H1 (cell line): ENCODE data around the gene TMEM198. TPM values are rescaled to one million over a fixed set of nuclear protein-coding genes. Genes with fewer than 3 reads are reported as not detected.
A peak's percentile ranks its signal among the peaks of the same experiment; 100 is the strongest.

Source experiments
- CTCF ChIA-PET: fragments of 300-600 bp; sonication (Branson Sonifier 250); formaldehyde crosslinking; loops from one replicate; lab custom pipeline; 2021; ENCODE audit not compliant: partially characterized antibody; lab: Charles Lee
- POLR2A ChIA-PET: fragments of 300-600 bp; sonication (Branson Sonifier 250); formaldehyde crosslinking; loops from one replicate; lab custom pipeline; 2021; ENCODE audit warnings: inconsistent platforms; ENCODE audit not compliant: partially characterized antibody; lab: Charles Lee
- DNase-seq, 2 experiments: peaks; one replicate each; pipeline versions ENCODE4 v3.0.0 to v3.0.0-alpha.2; 2010 to 2022; ENCODE audit warnings: low spot score in 2 of 2, low read depth in 1 of 2, mixed read lengths in 1 of 2
- FAIRE-seq: peaks from 2 replicates; lab custom pipeline; 2011; peaks lifted over from hg19 to GRCh38; lab: Jason Lieb, UNC
- H2AFZ ChIP-seq: 2 replicates; pipeline ENCODE4 v1.8.1; 2012; ENCODE audit warnings: low read length, inconsistent platforms
- H2AK5ac ChIP-seq: 2 replicates; pipeline ENCODE4 v1.6.1; 2013; ENCODE audit warnings: low read depth, low read length
- H2BK120ac ChIP-seq: replicated peaks from 2 replicates; pipeline ENCODE3; 2013; ENCODE audit warnings: low read depth, low read length, inconsistent platforms
- H2BK12ac ChIP-seq: 2 replicates; pipeline ENCODE4 v1.6.1; 2013; ENCODE audit warnings: low read depth, low read length
- H2BK15ac ChIP-seq: 2 replicates; pipeline ENCODE4 v1.6.1; 2013; ENCODE audit warnings: low read length
- H2BK20ac ChIP-seq: 2 replicates; pipeline ENCODE4 v1.6.1; 2013; ENCODE audit warnings: low read length
- H2BK5ac ChIP-seq: 2 replicates; pipeline ENCODE4 v1.6.1; 2013; ENCODE audit warnings: low read depth, low read length
- H3K14ac ChIP-seq: 2 replicates; pipeline ENCODE4 v1.6.1; 2013; ENCODE audit warnings: inconsistent platforms; ENCODE audit not compliant: insufficient read length
- H3K18ac ChIP-seq: 2 replicates; pipeline ENCODE4 v1.6.1; 2013; ENCODE audit warnings: low read length; ENCODE audit errors: extremely low read depth
- H3K23ac ChIP-seq: 2 replicates; pipeline ENCODE4 v1.6.1; 2013; ENCODE audit warnings: inconsistent platforms; ENCODE audit not compliant: insufficient read length
- H3K23me2 ChIP-seq: 2 replicates; pipeline ENCODE4 v1.6.1; 2013; ENCODE audit warnings: low read depth, low read length
- H3K27ac ChIP-seq: 2 replicates; pipeline ENCODE4 v1.6.1; 2011; ENCODE audit warnings: low read depth, low read length, inconsistent platforms
- H3K27me3 ChIP-seq, 4 experiments: replicated peaks in 1 of 4; 1 replicate in 1 of 4; 2 replicates in 3 of 4; pipeline versions ENCODE4 v1.6.1 to v1.8.1; 2011 to 2013; ENCODE audit warnings: low read length in 3 of 4, mild to moderate bottlenecking in 3 of 4, inconsistent platforms in 2 of 4, mixed read lengths in 2 of 4, moderate library complexity in 1 of 4; ENCODE audit not compliant: control insufficient read depth in 3 of 4, insufficient read depth in 3 of 4; ENCODE audit errors: extremely low read depth in 1 of 4
- H3K36me3 ChIP-seq, 4 experiments: 2 replicates each; pipeline versions ENCODE4 v1.6.1 to v1.8.1; 2011 to 2013; ENCODE audit warnings: mild to moderate bottlenecking in 4 of 4, low read length in 3 of 4, moderate library complexity in 2 of 4, control low read depth in 1 of 4, inconsistent platforms in 1 of 4; ENCODE audit not compliant: insufficient read depth in 4 of 4, control insufficient read depth in 2 of 4
- H3K4ac ChIP-seq: replicated peaks from 2 replicates; pipeline ENCODE3; 2013; ENCODE audit warnings: low read length, low read depth, mixed read lengths, inconsistent platforms; ENCODE audit not compliant: insufficient read length
- H3K4me1 ChIP-seq, 4 experiments: replicated peaks in 1 of 4; 1 replicate in 1 of 4; 2 replicates in 3 of 4; pipeline versions ENCODE4 v1.6.1 to v1.8.1; 2011 to 2013; ENCODE audit warnings: low read length in 3 of 4, inconsistent platforms in 2 of 4, mixed read lengths in 1 of 4; ENCODE audit not compliant: insufficient read depth in 4 of 4, control insufficient read depth in 3 of 4
- H3K4me2 ChIP-seq, 2 experiments: 2 replicates each; pipeline versions ENCODE4 v1.6.1 to v1.8.1; 2011 to 2013; ENCODE audit warnings: low read depth in 2 of 2, low read length in 2 of 2, control low read depth in 1 of 2, inconsistent platforms in 1 of 2, mild to moderate bottlenecking in 1 of 2; ENCODE audit not compliant: insufficient read depth in 1 of 2
- H3K4me3 ChIP-seq, 4 experiments: fragments of 200-600, 300-600 bp in 1 of 4; sonication (generic), shearing (Covaris generic), sonication (Bioruptor Twin) in 1 of 4; 2 replicates each; pipeline versions ENCODE4 v1.5.1 to v1.8.1; 2011 to 2016; ENCODE audit warnings: low read length in 4 of 4, low read depth in 3 of 4, control low read depth in 2 of 4, inconsistent platforms in 2 of 4, mild to moderate bottlenecking in 2 of 4, mixed read lengths in 1 of 4, moderate library complexity in 1 of 4; ENCODE audit not compliant: insufficient read depth in 2 of 4; ENCODE audit errors: extremely low read depth in 1 of 4
- H3K56ac ChIP-seq: replicated peaks from 2 replicates; pipeline ENCODE3; 2013; ENCODE audit warnings: low read depth, mild to moderate bottlenecking, mixed read lengths, low read length, inconsistent platforms; ENCODE audit not compliant: insufficient read length
- H3K79me1 ChIP-seq: 2 replicates; pipeline ENCODE4 v1.6.1; 2013; ENCODE audit warnings: low read depth, low read length, control low read depth
- H3K79me2 ChIP-seq, 2 experiments: 2 replicates each; pipeline versions ENCODE4 v1.6.1 to v1.8.1; 2012 to 2013; ENCODE audit warnings: low read length in 2 of 2, mild to moderate bottlenecking in 2 of 2, inconsistent platforms in 1 of 2; ENCODE audit not compliant: insufficient read depth in 2 of 2, control insufficient read depth in 1 of 2
- H3K9ac ChIP-seq, 4 experiments: replicated peaks in 1 of 4; 1 replicate in 1 of 4; 2 replicates in 3 of 4; pipeline versions ENCODE4 v1.6.1 to v1.8.1; 2011 to 2013; ENCODE audit warnings: low read depth in 3 of 4, low read length in 3 of 4, control low read depth in 2 of 4, mild to moderate bottlenecking in 2 of 4, moderate library complexity in 2 of 4, inconsistent platforms in 1 of 4; ENCODE audit errors: extremely low read depth in 1 of 4
- H3K9me3 ChIP-seq, 2 experiments: 2 replicates each; pipeline versions ENCODE4 v1.6.1 to v1.8.1; 2012 to 2013; ENCODE audit warnings: mild to moderate bottlenecking in 2 of 2, moderate library complexity in 2 of 2, control low read depth in 1 of 2, inconsistent platforms in 1 of 2, low read depth in 1 of 2, low read length in 1 of 2, mixed read lengths in 1 of 2; ENCODE audit not compliant: insufficient read depth in 2 of 2
- H4K20me1 ChIP-seq, 2 experiments: replicated peaks in 1 of 2; 2 replicates each; pipeline versions ENCODE3 to v1.8.1; 2011 to 2013; ENCODE audit warnings: inconsistent platforms in 2 of 2, low read length in 2 of 2, mild to moderate bottlenecking in 1 of 2; ENCODE audit not compliant: insufficient read depth in 2 of 2, control insufficient read depth in 1 of 2
- H4K5ac ChIP-seq: 2 replicates; pipeline ENCODE4 v1.6.1; 2013; ENCODE audit warnings: low read length, low read depth, mixed read lengths, inconsistent platforms; ENCODE audit not compliant: insufficient read length
- H4K8ac ChIP-seq: 2 replicates; pipeline ENCODE4 v1.8.0; 2013; ENCODE audit warnings: mild to moderate bottlenecking, moderate library complexity, low read length, inconsistent platforms; ENCODE audit not compliant: insufficient read depth; ENCODE audit errors: extremely low read depth
- H4K91ac ChIP-seq: replicated peaks from 2 replicates; pipeline ENCODE3; 2013; ENCODE audit warnings: low read length, mixed read lengths, inconsistent platforms; ENCODE audit not compliant: insufficient read length
- BRCA1 ChIP-seq: IDR thresholded peaks from 2 replicates; pipeline ENCODE4 v1.6.1; 2012; ENCODE audit warnings: low read depth, low read length, improper control_type of control experiment
- EZH2 ChIP-seq: fragments of 200-600 bp; sonication (generic); IDR thresholded peaks from 2 replicates; pipeline ENCODE4 v1.7.1; 2012; ENCODE audit warnings: low read depth, mild to moderate bottlenecking, moderate library complexity, low read length, inconsistent platforms; ENCODE audit not compliant: severe bottlenecking
- PHF8 ChIP-seq: fragments of 200-600 bp; sonication (generic); conservative IDR thresholded peaks from 2 replicates; pipeline ENCODE4 v1.7.1; 2012; ENCODE audit warnings: low read depth, mild to moderate bottlenecking, inconsistent platforms, low read length, moderate library complexity
- RAD21 ChIP-seq, 2 experiments: IDR thresholded peaks in 1 of 2; conservative IDR thresholded peaks in 1 of 2; 2 replicates each; pipeline ENCODE4 v1.6.1; 2011; ENCODE audit warnings: low read depth in 2 of 2, low read length in 2 of 2, improper control_type of control experiment in 1 of 2, inconsistent platforms in 1 of 2, mild to moderate bottlenecking in 1 of 2, moderate library complexity in 1 of 2
- SIN3A ChIP-seq, 2 experiments: IDR thresholded peaks in 1 of 2; conservative IDR thresholded peaks in 1 of 2; 2 replicates each; pipeline ENCODE4 v1.6.1; 2011 to 2012; ENCODE audit warnings: low read length in 2 of 2, improper control_type of control experiment in 1 of 2, low read depth in 1 of 2, mild to moderate bottlenecking in 1 of 2
- SIRT6 ChIP-seq: IDR thresholded peaks from one replicate; pipeline ENCODE4 v1.7.1; 2012; ENCODE audit warnings: low read length, inconsistent platforms
- SP1 ChIP-seq: IDR thresholded peaks from 2 replicates; pipeline ENCODE4 v1.6.1; 2011; ENCODE audit warnings: low read depth, low read length
- WGBS, 2 experiments: shearing (Covaris generic) in 1 of 2; methylation state at CpG; one replicate each; pipeline versions ENCODE4 v1.1.6 to v1.1.7; 2013 to 2015; ENCODE audit warnings: low lambda C conversion rate in 2 of 2, mixed read lengths in 2 of 2, inconsistent platforms in 1 of 2, low coverage in 1 of 2, missing lambda C conversion rate in 1 of 2; ENCODE audit not compliant: insufficient replicate concordance in 2 of 2, insufficient coverage in 1 of 2, insufficient read length in 1 of 2; ENCODE audit errors: extremely low coverage in 1 of 2, missing lambda C conversion rate in 1 of 2; 5-methylcytosine and 5-hydroxymethylcytosine counted together
- polyA plus RNA-seq, 7 experiments: library from polyadenylated mRNA; depleted of rRNA in 3 of 7; stranded (reverse) in 5 of 7; unstranded in 2 of 7; fragments of >200 nt in 5 of 7; fragments of 200-250 nt in 2 of 7; gene quantifications; 1 replicate in 5 of 7; 2 replicates in 1 of 7; 4 replicates in 1 of 7; pipeline versions ENCODE4 v1.2.1 to v1.2.3, GENCODE V29; 2011 to 2013; ENCODE audit warnings: missing spikeins in 2 of 7, mixed read lengths in 2 of 7
- total RNA-seq: library from RNA; stranded (reverse); fragmentation: NEBNext Ultra II Directional; extraction: Animal tissue kit (Norgen Biotek cat#: 25700); gene quantifications from 2 replicates; pipeline ENCODE4 v1.2.1, GENCODE V29; 2021
- TF ChIP-seq, protein P1 (sequence below), 3 experiments: IDR thresholded peaks; 1 replicate in 2 of 3; 2 replicates in 1 of 3; pipeline versions ENCODE4 v1.5.1 to v1.6.1; 2011; ENCODE audit warnings: low read length in 3 of 3, mild to moderate bottlenecking in 3 of 3, inconsistent platforms in 2 of 3, low read depth in 1 of 3, moderate library complexity in 1 of 3; ENCODE audit not compliant: insufficient read depth in 1 of 3; ENCODE audit errors: control extremely low read depth in 1 of 3

TMEM198 gene
- total and polyA plus RNA-seq, 2 of the 8 experiments (the other 6 are each of a cell fraction or from before 2014, with no cell fraction given): 10.2 to 10.4 TPM

DNA sequence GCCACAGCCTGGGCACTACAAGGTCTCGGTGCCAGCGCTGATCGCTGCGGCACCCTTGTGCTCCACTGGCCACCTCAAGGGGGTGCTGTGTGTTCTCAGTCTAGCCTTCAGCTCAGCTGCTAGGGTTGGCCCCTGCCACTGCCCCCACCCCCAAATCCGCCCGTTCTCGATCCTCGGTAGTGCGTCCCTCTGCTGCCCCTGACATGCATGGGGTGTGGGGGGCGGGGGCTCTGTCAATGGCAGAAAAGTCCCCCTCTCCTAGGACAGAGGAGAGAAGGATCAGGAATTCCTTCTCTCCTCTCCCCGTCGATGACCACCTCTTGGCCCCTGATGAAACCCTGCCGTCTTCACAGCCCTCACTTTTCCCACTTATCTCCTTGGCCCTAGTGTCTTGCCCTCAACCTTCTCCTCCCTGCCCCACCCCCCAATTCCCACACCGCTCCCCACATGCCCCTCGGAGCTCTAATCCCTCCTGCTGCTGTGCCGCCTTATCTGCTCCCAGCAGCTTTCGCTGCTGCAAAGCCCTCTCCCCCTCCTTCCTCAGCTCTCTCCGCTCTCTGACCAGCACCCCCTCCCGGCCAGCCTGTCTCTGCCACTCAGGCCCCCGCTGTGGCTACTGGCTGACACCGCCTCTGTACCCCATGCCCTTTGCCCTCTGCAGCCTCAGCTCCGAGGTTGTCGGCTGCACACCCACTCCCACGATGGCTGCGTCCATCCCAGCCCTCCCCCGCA is 33.9 kb upstream of the TMEM198 start:
- CTCF ChIA-PET: interaction anchor here (0.7 to 113.1 kb wide), 19 partner anchors 15 to 1608 kb away, joined by 3 to 7248 read pairs (median 4); partner anchors contain the start of genes DES, DNPEP, GMPPA and SPEG
- H2BK120ac ChIP-seq: no peak overlapping the region
- no peak overlapping the region for H2AK5ac ChIP-seq
- DNase-seq (peak in 1 of 2 experiments; percentile 91), FAIRE-seq (peak; percentile 24)
- H3K23me2 ChIP-seq: peaks cover 6% of the 10 kb centered on the region
- no peak overlapping the region for H4K5ac ChIP-seq
- no peak overlapping the region for H3K56ac ChIP-seq
- H2BK12ac ChIP-seq: peak overlapping the region; percentile 84; the same call in 1 of the 2 replicates
- H2BK15ac ChIP-seq: no peak overlapping the region
- H4K8ac ChIP-seq: no peak overlapping the region
- H3K14ac ChIP-seq: no peak overlapping the region
- no peak overlapping the region for H3K4ac ChIP-seq
- peaks cover 2 to 37% (median 34%) of the 10 kb centered on the region in 4 experiments for H3K27me3 ChIP-seq
- 0 out of 2 replicates have a peak overlapping the region, but pooled peaks have one; percentile 86 for H2BK20ac ChIP-seq
- no peak overlapping the region for H2AFZ ChIP-seq
- no peaks in the 10 kb centered on the region for H3K36me3 ChIP-seq
- peak overlapping the region; percentile 87 for H4K91ac ChIP-seq
- peak overlapping the region; percentile 85; the same call in 1 of the 2 replicates for H2BK5ac ChIP-seq
- H4K20me1 ChIP-seq: peaks cover 0 to 2% of the 10 kb centered on the region in 2 experiments
- H3K18ac ChIP-seq: peak overlapping the region; percentile 48
- H3K23ac ChIP-seq: no peak overlapping the region
- peaks cover 7 to 76% (median 65%) of the 10 kb centered on the region in 4 experiments for H3K4me1 ChIP-seq
- WGBS, 2 experiments: 3% methylated on average over 21 of the region's 26 CpGs; no CpG with 5 or more reads in 1 of the 2 experiments
- H3K27ac ChIP-seq: no peak overlapping the region
- no peaks in the 10 kb centered on the region for H3K79me1 ChIP-seq
- H3K9ac ChIP-seq: no peak overlapping the region
- H3K9me3 ChIP-seq: no peaks in the 10 kb centered on the region
- peak overlapping the region; percentile 27 to 56 (median 50); a peak in 7 of 8 replicates for H3K4me3 ChIP-seq
- POLR2A ChIA-PET: interaction anchor here (0.6 to 11.0 kb wide), 7 partner anchors 10 to 188 kb away, joined by 3 to 216 read pairs (median 4); partner anchors contain the start of gene GMPPA
- peak overlapping the region; percentile 40 to 97 for H3K4me2 ChIP-seq
- no peaks in the 10 kb centered on the region for H3K79me2 ChIP-seq
- TF ChIP-seq SP1 (no peak), PHF8 (no peak), EZH2 (peak; percentile 22), RAD21 (IDR thresholded peaks at IDR 0.05 in 1 of 2, conservative IDR thresholded peaks at IDR 0.05 in 1 of 2; ENCODE audit: low read depth in 2 of 2, low read length in 2 of 2) (peak; percentile 38 to 57; a peak in 3 of 4 replicates), BRCA1 (no peak), SIN3A (conservative IDR thresholded peaks at IDR 0.05 in 1 of 2, IDR thresholded peaks at IDR 0.05 in 1 of 2; ENCODE audit: low read depth in 1 of 2, low read length in 2 of 2) (peak; percentile 42 to 51; a peak in 1 of 4 replicates), SIRT6 (no peak)
- TF ChIP-seq, protein P1, sequence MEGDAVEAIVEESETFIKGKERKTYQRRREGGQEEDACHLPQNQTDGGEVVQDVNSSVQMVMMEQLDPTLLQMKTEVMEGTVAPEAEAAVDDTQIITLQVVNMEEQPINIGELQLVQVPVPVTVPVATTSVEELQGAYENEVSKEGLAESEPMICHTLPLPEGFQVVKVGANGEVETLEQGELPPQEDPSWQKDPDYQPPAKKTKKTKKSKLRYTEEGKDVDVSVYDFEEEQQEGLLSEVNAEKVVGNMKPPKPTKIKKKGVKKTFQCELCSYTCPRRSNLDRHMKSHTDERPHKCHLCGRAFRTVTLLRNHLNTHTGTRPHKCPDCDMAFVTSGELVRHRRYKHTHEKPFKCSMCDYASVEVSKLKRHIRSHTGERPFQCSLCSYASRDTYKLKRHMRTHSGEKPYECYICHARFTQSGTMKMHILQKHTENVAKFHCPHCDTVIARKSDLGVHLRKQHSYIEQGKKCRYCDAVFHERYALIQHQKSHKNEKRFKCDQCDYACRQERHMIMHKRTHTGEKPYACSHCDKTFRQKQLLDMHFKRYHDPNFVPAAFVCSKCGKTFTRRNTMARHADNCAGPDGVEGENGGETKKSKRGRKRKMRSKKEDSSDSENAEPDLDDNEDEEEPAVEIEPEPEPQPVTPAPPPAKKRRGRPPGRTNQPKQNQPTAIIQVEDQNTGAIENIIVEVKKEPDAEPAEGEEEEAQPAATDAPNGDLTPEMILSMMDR (IDR thresholded peaks at IDR 0.05; ENCODE audit: control extremely low read depth in 1 of 3, insufficient read depth in 1 of 3, low read depth in 1 of 3, low read length in 3 of 3): peak in 2 of 3 experiments; percentile 70 to 89; a peak in 3 of 4 replicates
